NCI-H2196 treated with DMSO at 0.1 percent for 48 hours (cell line): ENCODE measurements around the gene CADM2.

Experiments
- DNase-seq: peaks from one replicate; lab custom pipeline; 2025; ENCODE audit not compliant: unreplicated experiment; lab: John Stamatoyannopoulos, UW

CADM2 gene

GRCh38 chr3:86087160-86087871, 1128.5 kb downstream of the CADM2 start:
- DNase-seq: no peak

GRCh38 chr3:86104154-86104553, 1145.4 kb downstream of the CADM2 start:
- DNase-seq: no peak

GRCh38 chr3:86109434-86109833, 1150.6 kb downstream of the CADM2 start:
- no peak for DNase-seq
